ENCODE measurements around the gene PEPD.

DNA sequence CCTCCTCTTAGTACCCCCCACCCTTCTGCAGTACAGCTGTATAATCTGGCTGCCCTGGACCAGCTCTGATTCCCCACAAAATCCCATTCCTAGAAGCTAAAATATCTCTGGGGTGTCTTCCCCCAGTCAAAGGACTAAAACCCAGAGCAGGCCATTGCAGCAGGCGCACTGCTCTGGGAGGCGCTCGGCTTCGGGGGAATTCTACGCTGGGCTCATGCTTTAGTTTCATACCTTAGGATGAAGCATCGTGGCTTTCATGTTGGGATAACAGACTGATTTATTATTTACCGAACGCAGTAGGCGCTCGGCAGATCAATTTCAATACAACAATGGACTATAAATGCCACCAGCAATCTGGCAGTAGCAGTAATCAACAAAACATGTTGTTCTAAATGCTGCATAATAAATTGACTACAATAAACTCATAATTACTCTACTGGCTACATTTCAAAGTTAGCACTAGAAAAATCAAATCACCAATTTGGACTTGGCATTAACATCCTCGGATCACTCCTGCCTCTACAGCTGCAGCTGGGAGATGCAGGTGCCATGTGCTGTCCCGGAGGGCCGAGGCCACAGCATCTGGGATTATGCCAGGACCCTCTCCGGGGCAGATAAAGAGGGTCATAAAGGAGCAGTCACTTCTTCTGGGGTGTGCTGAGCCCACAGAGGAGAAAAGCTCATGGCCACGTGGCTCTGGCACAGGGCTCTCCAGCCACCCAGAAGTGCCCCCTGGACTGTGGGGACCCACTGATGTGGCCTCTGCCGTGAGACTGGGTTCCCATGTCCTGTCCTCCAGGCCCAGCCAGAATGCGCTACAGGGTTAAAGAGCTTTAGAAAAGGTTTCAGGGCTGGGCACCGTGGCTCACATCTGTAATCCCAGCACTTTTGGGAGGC lies 112.8 kb downstream of the PEPD start:
- TF ChIP-seq POLR2AphosphoS5 (IDR thresholded peaks at IDR 0.05; ENCODE audit: insufficient read depth, low read depth, low read length) (no peak), POLR2A (IDR thresholded peaks at IDR 0.05; ENCODE audit: low read depth, low read length) (no peak), GATA2 (IDR thresholded peaks at IDR 0.05; ENCODE audit: insufficient read depth, insufficient read length, low read depth, low read length) (no peak)
- TF ChIP-seq, protein P1, sequence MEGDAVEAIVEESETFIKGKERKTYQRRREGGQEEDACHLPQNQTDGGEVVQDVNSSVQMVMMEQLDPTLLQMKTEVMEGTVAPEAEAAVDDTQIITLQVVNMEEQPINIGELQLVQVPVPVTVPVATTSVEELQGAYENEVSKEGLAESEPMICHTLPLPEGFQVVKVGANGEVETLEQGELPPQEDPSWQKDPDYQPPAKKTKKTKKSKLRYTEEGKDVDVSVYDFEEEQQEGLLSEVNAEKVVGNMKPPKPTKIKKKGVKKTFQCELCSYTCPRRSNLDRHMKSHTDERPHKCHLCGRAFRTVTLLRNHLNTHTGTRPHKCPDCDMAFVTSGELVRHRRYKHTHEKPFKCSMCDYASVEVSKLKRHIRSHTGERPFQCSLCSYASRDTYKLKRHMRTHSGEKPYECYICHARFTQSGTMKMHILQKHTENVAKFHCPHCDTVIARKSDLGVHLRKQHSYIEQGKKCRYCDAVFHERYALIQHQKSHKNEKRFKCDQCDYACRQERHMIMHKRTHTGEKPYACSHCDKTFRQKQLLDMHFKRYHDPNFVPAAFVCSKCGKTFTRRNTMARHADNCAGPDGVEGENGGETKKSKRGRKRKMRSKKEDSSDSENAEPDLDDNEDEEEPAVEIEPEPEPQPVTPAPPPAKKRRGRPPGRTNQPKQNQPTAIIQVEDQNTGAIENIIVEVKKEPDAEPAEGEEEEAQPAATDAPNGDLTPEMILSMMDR (IDR thresholded peaks at IDR 0.05; ENCODE audit: extremely low read depth in 1 of 2, insufficient read depth in 1 of 2, low read depth in 1 of 2, low read length in 2 of 2): no peak
- TF ChIP-seq, protein P2, sequence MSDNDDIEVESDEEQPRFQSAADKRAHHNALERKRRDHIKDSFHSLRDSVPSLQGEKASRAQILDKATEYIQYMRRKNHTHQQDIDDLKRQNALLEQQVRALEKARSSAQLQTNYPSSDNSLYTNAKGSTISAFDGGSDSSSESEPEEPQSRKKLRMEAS (IDR thresholded peaks at IDR 0.05; ENCODE audit: insufficient read depth, insufficient read length): no peak
